Thoracic aorta (tissue), 2 donors: Measurements from ENCODE around the gene NQO1. TPM values are rescaled to one million over a fixed set of nuclear protein-coding genes. Genes with fewer than 3 reads are reported as not detected.
A peak's percentile ranks its signal among the peaks of the same experiment; 100 is the strongest.

ENCODE experiments used
- ATAC-seq: fragments of 150-250 bp; one replicate; pipeline ENCODE4 v1.8.0; 2017; ENCODE audit warnings: low read depth; ENCODE audit not compliant: insufficient number of reproducible peaks, low FRiP score
- DNase-seq: peaks from one replicate; pipeline ENCODE4 v3.0.0-alpha.2; 2020; ENCODE audit warnings: low spot score
- H3K27ac ChIP-seq, 2 donors: fragments of 200-600 bp; sonication (generic); 1 replicate in 1 of 2; 2 replicates in 1 of 2; pipeline ENCODE4 v1.5.1; 2016; ENCODE audit warnings: mild to moderate bottlenecking in 2 of 2, moderate library complexity in 2 of 2
- H3K27me3 ChIP-seq: fragments of 200-600 bp; sonication (generic); replicated peaks from 2 replicates; pipeline ENCODE4 v1.6.0; 2016; ENCODE audit warnings: mild to moderate bottlenecking; ENCODE audit not compliant: insufficient read depth
- H3K36me3 ChIP-seq: fragments of 200-600 bp; sonication (generic); one replicate; pipeline ENCODE4 v1.5.1; 2016
- H3K4me1 ChIP-seq, 2 donors: fragments of 200-600 bp; sonication (generic); 1 replicate in 1 of 2; 2 replicates in 1 of 2; pipeline versions ENCODE4 v1.5.1 to v1.6.0; 2016; ENCODE audit warnings: low read depth in 2 of 2, mild to moderate bottlenecking in 1 of 2; ENCODE audit not compliant: control insufficient read depth in 1 of 2
- H3K4me3 ChIP-seq: fragments of 200-600 bp; sonication (generic); 2 replicates; pipeline ENCODE4 v1.5.1; 2016; ENCODE audit warnings: mild to moderate bottlenecking
- H3K9me3 ChIP-seq: fragments of 200-600 bp; sonication (generic); 2 replicates; pipeline ENCODE4 v1.5.1; 2016
- total RNA-seq, 2 donors: library from RNA; depleted of rRNA; stranded (reverse); fragments of >200 nt; gene quantifications; one replicate each; pipeline versions ENCODE4 v1.1.0 to v1.2.3, GENCODE V29; 2016
- TF ChIP-seq, protein P1 (sequence below): fragments of 200-600 bp; sonication (generic); IDR thresholded peaks from one replicate; pipeline ENCODE4 v1.5.1; 2019; ENCODE audit warnings: antibody characterized with exemption

NQO1 gene
- total RNA-seq, 2 donors from 2014 or later = 40.2 to 115 TPM

DNA sequence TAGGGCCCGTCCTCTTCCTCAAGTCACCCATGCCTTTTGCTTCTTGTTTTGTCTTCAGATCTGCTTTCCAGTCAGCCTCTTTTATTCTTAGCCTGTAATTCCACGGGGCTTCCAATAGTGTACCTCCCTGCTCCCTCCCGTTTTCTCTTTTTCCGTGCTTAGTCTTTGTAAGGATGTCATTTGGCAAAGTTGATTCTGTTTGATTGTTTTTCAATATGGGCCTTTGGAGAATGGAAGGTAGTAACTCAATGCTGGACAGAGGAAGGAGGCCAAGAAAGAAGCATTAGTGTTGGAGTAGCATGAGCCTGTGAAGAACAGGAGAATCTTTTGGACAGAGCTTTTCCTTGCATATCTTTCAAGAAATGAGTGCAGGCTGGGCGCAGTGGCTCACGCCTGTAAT, 42.3 kb upstream of the NQO1 start:
- TF ChIP-seq, protein P1, sequence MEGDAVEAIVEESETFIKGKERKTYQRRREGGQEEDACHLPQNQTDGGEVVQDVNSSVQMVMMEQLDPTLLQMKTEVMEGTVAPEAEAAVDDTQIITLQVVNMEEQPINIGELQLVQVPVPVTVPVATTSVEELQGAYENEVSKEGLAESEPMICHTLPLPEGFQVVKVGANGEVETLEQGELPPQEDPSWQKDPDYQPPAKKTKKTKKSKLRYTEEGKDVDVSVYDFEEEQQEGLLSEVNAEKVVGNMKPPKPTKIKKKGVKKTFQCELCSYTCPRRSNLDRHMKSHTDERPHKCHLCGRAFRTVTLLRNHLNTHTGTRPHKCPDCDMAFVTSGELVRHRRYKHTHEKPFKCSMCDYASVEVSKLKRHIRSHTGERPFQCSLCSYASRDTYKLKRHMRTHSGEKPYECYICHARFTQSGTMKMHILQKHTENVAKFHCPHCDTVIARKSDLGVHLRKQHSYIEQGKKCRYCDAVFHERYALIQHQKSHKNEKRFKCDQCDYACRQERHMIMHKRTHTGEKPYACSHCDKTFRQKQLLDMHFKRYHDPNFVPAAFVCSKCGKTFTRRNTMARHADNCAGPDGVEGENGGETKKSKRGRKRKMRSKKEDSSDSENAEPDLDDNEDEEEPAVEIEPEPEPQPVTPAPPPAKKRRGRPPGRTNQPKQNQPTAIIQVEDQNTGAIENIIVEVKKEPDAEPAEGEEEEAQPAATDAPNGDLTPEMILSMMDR = no peak
- Histone ChIP-seq H3K27ac (no peak overlapping the region), H3K9me3 (no peaks in the 10 kb centered on the region), H3K4me1 (peaks cover 2% of the 10 kb centered on the region in 2 donors), H3K27me3 (no peaks in the 10 kb centered on the region), H3K4me3 (no peak overlapping the region), H3K36me3 (no peaks in the 10 kb centered on the region)
- ATAC-seq = no peak
- no peak for DNase-seq

DNA sequence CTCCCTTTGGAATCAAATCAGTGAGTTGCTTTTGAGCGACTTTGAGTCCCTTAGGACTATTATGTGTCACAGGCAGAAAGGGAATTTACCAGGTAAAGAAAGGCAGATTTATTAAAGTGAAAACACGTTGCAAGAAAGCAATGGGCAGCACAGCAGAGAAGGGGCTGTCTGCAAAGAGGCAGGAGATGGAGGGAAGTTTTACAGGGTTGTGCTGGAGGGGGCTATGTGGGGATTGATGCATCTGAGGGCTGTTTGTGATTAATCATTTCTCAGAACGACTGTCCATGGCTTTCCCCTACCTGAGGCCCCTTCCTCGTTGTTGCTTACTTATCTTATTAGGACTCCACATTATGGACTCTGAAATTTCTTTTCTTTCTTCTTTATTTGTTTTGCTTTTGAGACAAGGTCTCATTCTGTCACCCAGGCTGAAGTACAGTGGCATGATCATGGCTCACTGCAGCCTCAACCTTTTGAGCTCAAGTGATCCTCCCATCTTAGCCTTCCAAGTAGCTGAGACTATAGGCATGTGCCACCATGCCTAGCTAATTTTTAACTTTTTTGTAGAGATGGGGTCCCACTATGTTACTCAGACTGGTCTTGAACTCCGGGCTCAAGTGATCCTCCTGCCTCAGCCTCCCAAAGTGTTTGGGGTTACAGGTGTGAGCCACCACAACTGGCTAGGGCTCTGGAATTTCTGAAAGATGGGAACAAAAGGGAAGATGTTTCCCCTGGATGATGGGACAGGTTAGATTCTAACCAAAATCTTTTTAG, 41.3 kb upstream of the NQO1 start:
- no peak overlapping the region for H3K4me3 ChIP-seq
- no peak for ATAC-seq
- H3K27ac ChIP-seq = no peak overlapping the region
- no peaks in the 10 kb centered on the region for H3K9me3 ChIP-seq
- no peak for DNase-seq
- H3K4me1 ChIP-seq = peaks cover 8 to 10% of the 10 kb centered on the region in 2 donors
- no peaks in the 10 kb centered on the region for H3K36me3 ChIP-seq
- TF ChIP-seq, protein P1 = no peak
- H3K27me3 ChIP-seq = no peaks in the 10 kb centered on the region

- Histone ChIP-seq H3K36me3 (no peaks in the 10 kb centered on the region), H3K27ac (peak overlapping the region in 1 of 2 donors; percentile 88), H3K4me3 (peak overlapping the region; percentile 96), H3K4me1 (peaks cover 12 to 17% of the 10 kb centered on the region in 2 donors), H3K9me3 (no peaks in the 10 kb centered on the region), H3K27me3 (no peaks in the 10 kb centered on the region)
- no peak for DNase-seq
- ATAC-seq = no peak
- TF ChIP-seq, protein P1 = no peak
Measured at GRCh38 chr16:69763599-69763942, 37.2 kb upstream of the NQO1 start.

DNA sequence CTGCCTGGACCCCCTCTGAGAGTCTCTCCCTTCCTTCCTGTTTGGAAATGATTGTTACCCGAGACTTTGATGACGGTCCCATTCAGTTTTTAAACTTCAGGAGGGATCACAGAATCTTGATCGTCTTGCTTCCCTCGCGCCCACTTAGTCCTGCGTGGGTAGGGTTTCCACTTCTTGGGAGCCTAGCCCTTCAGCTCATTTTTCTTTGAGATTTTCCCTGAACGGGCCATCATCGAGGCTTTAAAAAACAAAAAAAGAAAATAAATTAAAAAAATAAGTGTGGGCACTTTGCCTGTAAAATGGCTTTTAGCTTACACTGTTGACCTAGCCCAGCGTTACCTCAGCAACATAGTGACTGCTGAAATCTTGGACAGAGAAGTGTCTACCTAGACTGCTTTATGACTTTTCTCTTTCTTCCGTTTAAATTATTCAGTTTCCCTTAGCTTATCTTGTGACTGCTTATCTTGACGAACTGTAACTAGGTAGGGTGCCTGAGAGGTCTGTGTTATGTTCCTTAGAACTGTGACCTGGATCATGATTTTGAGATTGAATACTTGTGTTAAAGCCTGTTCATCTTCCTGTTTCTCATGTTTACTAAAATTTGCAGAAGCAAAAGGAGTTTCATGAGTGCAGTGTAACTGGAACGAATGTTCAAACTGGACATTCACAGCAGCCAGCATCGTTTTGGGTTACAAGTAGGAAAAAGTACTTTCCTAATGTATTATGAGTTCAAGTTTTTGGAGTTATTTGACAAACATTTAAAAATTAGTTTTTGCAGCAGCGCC, 36.6 kb upstream of the NQO1 start:
- Histone ChIP-seq H3K27me3 (no peaks in the 10 kb centered on the region), H3K36me3 (no peaks in the 10 kb centered on the region), H3K4me1 (peaks cover 12 to 17% of the 10 kb centered on the region in 2 donors), H3K27ac (peak overlapping the region; percentile 88 to 90), H3K4me3 (peak overlapping the region; percentile 96), H3K9me3 (no peaks in the 10 kb centered on the region)
- DNase-seq (no peak), ATAC-seq (no peak)
- TF ChIP-seq, protein P1 = no peak
